Measurements from ENCODE around the gene EPHA7. TPM values are rescaled to one million over a fixed set of nuclear protein-coding genes. Genes with fewer than 3 reads are reported as not detected.

The EPHA7 gene
- total RNA-seq, 1 experiment from 2014 or later, result 9.5 TPM

DNA sequence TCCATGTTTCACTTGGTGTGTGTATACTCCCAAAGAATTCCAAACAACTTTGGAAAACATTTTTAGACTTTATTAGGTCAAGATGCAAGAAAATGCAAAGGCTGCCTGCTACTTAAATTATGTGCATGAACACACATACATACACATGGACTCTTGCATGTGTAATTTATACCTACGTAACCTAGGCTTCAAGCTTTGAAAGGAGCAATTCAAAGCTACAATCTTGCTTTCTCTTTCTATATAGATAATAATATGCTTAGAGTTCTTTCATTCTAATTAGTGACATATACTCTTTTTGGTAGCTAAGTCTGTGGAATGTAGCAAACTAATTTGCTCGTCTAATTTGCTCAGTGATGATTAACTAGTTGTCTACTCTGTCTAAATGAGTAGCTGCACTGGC is 146.5 kb downstream of the EPHA7 start:
- Histone ChIP-seq H3K23me2 (ENCODE audit: insufficient read length, low read depth, low read length, poor library complexity, severe bottlenecking) (no peaks in the 10 kb centered on the region), H4K8ac (replicated peaks; ENCODE audit: insufficient read length, low read depth, low read length) (no peak overlapping the region), H2AFZ (ENCODE audit: low read length) (no peak overlapping the region), H3K14ac (ENCODE audit: insufficient read depth, low read length) (no peak overlapping the region), H2AK5ac (ENCODE audit: insufficient read length, low read length) (no peak overlapping the region), H2BK15ac (ENCODE audit: low read depth, low read length) (no peak overlapping the region), H3K27ac (ENCODE audit: insufficient read length, low read depth, low read length) (no peak overlapping the region), H2BK120ac (ENCODE audit: low read depth, low read length, poor library complexity, severe bottlenecking) (no peak overlapping the region), H3K27me3 (ENCODE audit: insufficient read depth, low read length) (no peaks in the 10 kb centered on the region), H3K9me3 (ENCODE audit: control insufficient read depth, low read depth, low read length) (no peaks in the 10 kb centered on the region), H3K23ac (ENCODE audit: insufficient read length, low read depth, low read length) (no peak overlapping the region), H4K20me1 (ENCODE audit: control insufficient read depth, insufficient read depth, insufficient read length) (no peaks in the 10 kb centered on the region), H3K79me2 (ENCODE audit: insufficient read depth, low read length) (no peaks in the 10 kb centered on the region), H2BK20ac (ENCODE audit: low read depth, low read length, poor library complexity, severe bottlenecking) (no peak overlapping the region), H3K79me1 (ENCODE audit: insufficient read depth, low read depth, low read length, poor library complexity, severe bottlenecking) (no peaks in the 10 kb centered on the region), H3K4me2 (ENCODE audit: insufficient read depth, insufficient read length, low read length) (no peak overlapping the region), H3K9ac (ENCODE audit: extremely low read depth, insufficient read length, low read length) (no peak overlapping the region), H4K5ac (ENCODE audit: insufficient read length, low read depth, low read length) (no peak overlapping the region), H3K4ac (ENCODE audit: low read depth, low read length) (no peak overlapping the region), H3K4me1 (ENCODE audit: insufficient read depth, low read length) (no peaks in the 10 kb centered on the region; the same call in 1 of the 2 replicates), H4K91ac (ENCODE audit: insufficient read length, low read depth, low read length) (no peak overlapping the region), H2BK5ac (ENCODE audit: insufficient read length, low read length) (no peak overlapping the region), H3T11ph (ENCODE audit: low read length) (no peak overlapping the region), H3K18ac (ENCODE audit: insufficient read length, low read depth, low read length) (no peak overlapping the region), H3K56ac (ENCODE audit: insufficient read length, low read depth, low read length) (no peak overlapping the region), H2BK12ac (ENCODE audit: insufficient read length, low read depth, low read length) (no peak overlapping the region)
- Mint-ChIP-seq H3K27ac (no peak overlapping the region), H3K9me3 (no peaks in the 10 kb centered on the region), H3K4me1 (peaks cover 10% of the 10 kb centered on the region in 2 experiments), H3K36me3 (ENCODE audit: insufficient read depth in 1 of 3, low read depth in 3 of 3) (no peaks in the 10 kb centered on the region), H3K4me3 (no peak overlapping the region), H3K27me3 (ENCODE audit: low read depth) (no peaks in the 10 kb centered on the region)
- WGBS (ENCODE audit: extremely low coverage, insufficient read length, low lambda C conversion rate), result no CpG with 5 or more reads among the region's 2 CpGs
- no peak for TF ChIP-seq CTCF (conservative IDR thresholded peaks at IDR 0.05)
- no peak for DNase-seq

Measured in H9 (cell line).